ENCODE data around the gene NECTIN2.
"Not testable (repeated sequence)": the region's sequence is repeated elsewhere in the genome, so short reads cannot be mapped to it uniquely, and the experiment has no call there.

NECTIN2 gene

GRCh38 chr19:44925114-44925891, 79.2 kb downstream of the NECTIN2 start:
- Histone ChIP-seq H3K27ac (ENCODE audit: low read length) (no peak overlapping the region), H3K4me3 (ENCODE audit: low read length) (no peak overlapping the region)

DNA sequence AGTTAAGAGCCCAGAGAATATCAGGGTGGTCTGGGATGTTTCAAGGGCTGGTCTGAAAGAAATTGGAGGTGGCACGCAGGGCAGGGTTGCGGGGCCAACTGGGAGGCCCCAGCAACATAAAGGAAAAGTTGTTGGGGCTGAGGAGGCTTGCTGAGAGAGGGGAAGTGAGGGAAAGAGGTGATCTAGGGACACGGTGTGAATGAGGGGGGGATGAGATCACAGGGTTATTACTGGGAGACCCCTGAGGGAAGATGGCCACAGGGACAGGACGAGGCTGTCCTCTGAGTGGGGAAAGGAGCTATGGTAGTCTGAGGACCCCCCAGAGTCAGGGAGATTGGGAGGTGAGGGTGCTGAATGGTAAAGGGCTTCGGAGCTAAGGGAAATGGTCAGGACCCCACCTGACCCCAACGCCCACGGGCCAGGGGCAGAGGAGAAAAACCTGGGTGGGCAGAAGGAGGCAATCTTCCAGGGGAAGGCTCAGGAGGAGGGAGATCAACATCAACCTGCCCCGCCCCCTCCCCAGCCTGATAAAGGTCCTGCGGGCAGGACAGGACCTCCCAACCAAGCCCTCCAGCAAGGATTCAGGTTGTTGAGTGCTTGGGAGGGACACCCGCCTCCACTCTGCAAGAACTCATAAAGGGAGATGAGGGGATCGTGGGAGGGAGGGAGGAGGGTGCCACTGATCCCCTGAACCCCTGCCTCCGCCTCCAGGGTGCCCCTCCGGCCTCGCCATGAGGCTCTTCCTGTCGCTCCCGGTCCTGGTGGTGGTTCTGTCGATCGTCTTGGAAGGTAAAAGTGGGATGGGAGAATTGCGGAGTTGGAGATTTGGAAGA, 80.4 kb downstream of the NECTIN2 start:
- not testable (repeated sequence) for H3K27me3 ChIP-seq (ENCODE audit: control insufficient read depth, insufficient read depth, low read length); H3K36me3 ChIP-seq (ENCODE audit: control insufficient read depth, low read depth, low read length); H3K9me3 ChIP-seq (ENCODE audit: control insufficient read depth, low read depth, low read length); H3K4me1 ChIP-seq (ENCODE audit: control insufficient read depth, low read depth, low read length); H3K27ac ChIP-seq (ENCODE audit: low read length)
- Histone ChIP-seq H3K9ac (ENCODE audit: low read length) (peak overlapping the region; percentile 36), H3K4me3 (ENCODE audit: low read length) (peak overlapping the region; percentile 35)

More at GRCh38 chr19:44925114-44925891, 79.2 kb downstream of the NECTIN2 start:
- Histone ChIP-seq H3K4me1 (ENCODE audit: control insufficient read depth, low read depth, low read length) (peaks cover 5% of the 10 kb centered on the region), H3K27me3 (ENCODE audit: control insufficient read depth, insufficient read depth, low read length) (no peaks in the 10 kb centered on the region), H3K9me3 (ENCODE audit: control insufficient read depth, low read depth, low read length) (no peaks in the 10 kb centered on the region), H3K9ac (ENCODE audit: low read length) (no peak overlapping the region), H3K36me3 (ENCODE audit: control insufficient read depth, low read depth, low read length) (no peaks in the 10 kb centered on the region)

- no peak overlapping the region for H3K27ac ChIP-seq (ENCODE audit: low read length)
- no peaks in the 10 kb centered on the region for H3K9me3 ChIP-seq (ENCODE audit: control insufficient read depth, low read depth, low read length)
- H3K4me1 ChIP-seq (ENCODE audit: control insufficient read depth, low read depth, low read length): peaks cover 5% of the 10 kb centered on the region
- no peaks in the 10 kb centered on the region for H3K36me3 ChIP-seq (ENCODE audit: control insufficient read depth, low read depth, low read length)
- no peaks in the 10 kb centered on the region for H3K27me3 ChIP-seq (ENCODE audit: control insufficient read depth, insufficient read depth, low read length)
- H3K4me3 ChIP-seq (ENCODE audit: low read length): no peak overlapping the region
- H3K9ac ChIP-seq (ENCODE audit: low read length): no peak overlapping the region
Observed at GRCh38 chr19:44927746-44928145, 81.6 kb downstream of the NECTIN2 start.

- no peak overlapping the region for H3K9ac ChIP-seq (ENCODE audit: low read length)
- H3K4me3 ChIP-seq (ENCODE audit: low read length): no peak overlapping the region
- H3K36me3 ChIP-seq (ENCODE audit: control insufficient read depth, low read depth, low read length): no peaks in the 10 kb centered on the region
- H3K27me3 ChIP-seq (ENCODE audit: control insufficient read depth, insufficient read depth, low read length): no peaks in the 10 kb centered on the region
- H3K9me3 ChIP-seq (ENCODE audit: control insufficient read depth, low read depth, low read length): no peaks in the 10 kb centered on the region
- H3K27ac ChIP-seq (ENCODE audit: low read length): no peak overlapping the region
- H3K4me1 ChIP-seq (ENCODE audit: control insufficient read depth, low read depth, low read length): peaks cover 5% of the 10 kb centered on the region
Observed at GRCh38 chr19:44930088-44930487, 84.0 kb downstream of the NECTIN2 start.

- Histone ChIP-seq H3K27ac (ENCODE audit: low read length) (no peak overlapping the region), H3K9me3 (ENCODE audit: control insufficient read depth, low read depth, low read length) (no peaks in the 10 kb centered on the region), H3K4me1 (ENCODE audit: control insufficient read depth, low read depth, low read length) (peaks cover 4% of the 10 kb centered on the region), H3K36me3 (ENCODE audit: control insufficient read depth, low read depth, low read length) (no peaks in the 10 kb centered on the region), H3K27me3 (ENCODE audit: control insufficient read depth, insufficient read depth, low read length) (no peaks in the 10 kb centered on the region), H3K4me3 (ENCODE audit: low read length) (no peak overlapping the region), H3K9ac (ENCODE audit: low read length) (no peak overlapping the region)
Observed at GRCh38 chr19:44931541-44931940, 85.4 kb downstream of the NECTIN2 start.

Data from iPS-18a (cell line).